Activated CD8-positive, alpha-beta memory T cell treated with anti-CD3 and anti-CD28 coated beads for 24 hours (primary cell): Measurements from ENCODE around the gene NAT8L.

ENCODE experiments used
- DNase-seq: peaks from one replicate; pipeline ENCODE4 v3.0.0-alpha.2; 2020

Gene NAT8L

GRCh38 chr4:2046031-2046961, 12.8 kb upstream of the NAT8L start:
- DNase-seq: peak; percentile 54

GRCh38 chr4:2047031-2047660, 12.0 kb upstream of the NAT8L start:
- DNase-seq: peak; percentile 44

GRCh38 chr4:2047781-2048581, 11.1 kb upstream of the NAT8L start:
- peak; percentile 45 for DNase-seq

- no peak for DNase-seq
Observed at GRCh38 chr4:2048831-2049230, 10.3 kb upstream of the NAT8L start.

- no peak for DNase-seq
Observed at GRCh38 chr4:2049381-2049780, 9.7 kb upstream of the NAT8L start.

- no peak for DNase-seq
Observed at GRCh38 chr4:2049811-2050210, 9.3 kb upstream of the NAT8L start.

- DNase-seq: no peak
Observed at GRCh38 chr4:2051086-2051485, 8.0 kb upstream of the NAT8L start.

GRCh38 chr4:2054217-2054616, 4.9 kb upstream of the NAT8L start:
- DNase-seq: no peak

GRCh38 chr4:2057382-2058065, 1.6 kb upstream of the NAT8L start:
- DNase-seq: no peak

- DNase-seq: no peak
Observed at GRCh38 chr4:2058264-2059045, 672 bp upstream of the NAT8L start.

GRCh38 chr4:2059726-2060602, 837 bp downstream of the NAT8L start:
- no peak for DNase-seq

GRCh38 chr4:2060611-2061185, 1.6 kb downstream of the NAT8L start:
- DNase-seq: no peak

GRCh38 chr4:2061186-2062131, 2.3 kb downstream of the NAT8L start:
- no peak for DNase-seq

- DNase-seq: no peak
Observed at GRCh38 chr4:2062168-2062807, 3.2 kb downstream of the NAT8L start.

- no peak for DNase-seq
Observed at GRCh38 chr4:2062808-2063524, 3.8 kb downstream of the NAT8L start.

GRCh38 chr4:2063557-2064275, 4.6 kb downstream of the NAT8L start:
- DNase-seq: no peak

GRCh38 chr4:2064276-2064991, 5.3 kb downstream of the NAT8L start:
- DNase-seq: no peak
